Uterus (tissue), 4 donors: ENCODE data around the gene ZNF487. TPM values are rescaled to one million over a fixed set of nuclear protein-coding genes. Genes with fewer than 3 reads are reported as not detected.

Source experiments
- DNase-seq, 2 donors: peaks; one replicate each; pipeline ENCODE4 v3.0.0-alpha.2; 2019 to 2020
- H3K27ac ChIP-seq, 2 donors: fragments of 200-600 bp; sonication (generic); 1 replicate in 1 of 2; 2 replicates in 1 of 2; pipeline ENCODE4 v1.5.1; 2016 to 2018
- H3K27me3 ChIP-seq, 2 donors: fragments of 200-600 bp; sonication (generic); one replicate each; pipeline ENCODE4 v1.5.1; 2018 to 2019; ENCODE audit warnings: control low read depth in 1 of 2
- H3K36me3 ChIP-seq, 2 donors: fragments of 200-600 bp; sonication (generic); one replicate each; pipeline ENCODE4 v1.5.1; 2019; ENCODE audit warnings: control low read depth in 1 of 2
- H3K4me1 ChIP-seq, 2 donors: fragments of 200-600 bp; sonication (generic); one replicate each; pipeline ENCODE4 v1.5.1; 2018 to 2019; ENCODE audit warnings: control low read depth in 1 of 2
- H3K4me3 ChIP-seq, 2 donors: fragments of 200-600 bp; sonication (generic); 1 replicate in 1 of 2; 2 replicates in 1 of 2; pipeline ENCODE4 v1.5.1; 2018 to 2019; ENCODE audit warnings: mild to moderate bottlenecking in 1 of 2
- H3K9me3 ChIP-seq, 2 donors: fragments of 200-600 bp; sonication (generic); one replicate each; pipeline ENCODE4 v1.5.1; 2019; ENCODE audit warnings: control low read depth in 1 of 2
- CTCF ChIP-seq, 4 experiments: fragments of 200-600 bp in 2 of 4; fragments of 450-650 bp in 2 of 4; sonication (generic) in 2 of 4; IDR thresholded peaks; one replicate each; pipeline ENCODE4 v1.5.1; 2016 to 2019; ENCODE audit warnings: antibody characterized with exemption in 4 of 4, mild to moderate bottlenecking in 2 of 4, moderate library complexity in 1 of 4
- POLR2A ChIP-seq, 2 donors: fragments of 450-650 bp; IDR thresholded peaks; one replicate each; pipeline ENCODE4 v1.6.1; 2016; ENCODE audit warnings: antibody characterized with exemption in 2 of 2, mild to moderate bottlenecking in 1 of 2, moderate library complexity in 1 of 2
- intact Hi-C: fragments of 100-400 bp; cut with DNase I; formaldehyde crosslinking; loops from one replicate; pipeline ENCODE4 v1.15.1; 2023; ENCODE audit warnings: low total_unique reads
- total RNA-seq, 4 donors: library from RNA; depleted of rRNA in 3 of 4; stranded (reverse); fragments of >200 nt in 3 of 4; gene quantifications; one replicate each; pipeline versions ENCODE4 v1.1.0 to v1.2.4, GENCODE V29; 2014 to 2023
- donor health status: DM: yes; HTN: yes; CAD: no.

ZNF487 gene
- total RNA-seq, 4 donors from 2014 or later = 15.0 to 22.8 (median 17.8) TPM

GRCh38 chr10:43395571-43396060, 41.3 kb upstream of the ZNF487 start:
- TF ChIP-seq CTCF (IDR thresholded peaks at IDR 0.05) = no peak
- no peak for TF ChIP-seq POLR2A (IDR thresholded peaks at IDR 0.05)
- intact Hi-C loops = no loop called here
- H3K27me3 ChIP-seq = no peaks in the 10 kb centered on the region
- DNase-seq = peak in 1 of 2 donors; percentile 21
- no peaks in the 10 kb centered on the region for H3K36me3 ChIP-seq
- H3K27ac ChIP-seq = peak overlapping the region; percentile 95 to 99
- H3K4me1 ChIP-seq = peaks cover 9 to 12% of the 10 kb centered on the region in 2 donors
- no peaks in the 10 kb centered on the region for H3K9me3 ChIP-seq
- H3K4me3 ChIP-seq = peak overlapping the region; percentile 46 to 82

GRCh38 chr10:43396061-43396927, 40.6 kb upstream of the ZNF487 start:
- intact Hi-C loops = no loop called here
- Histone ChIP-seq H3K9me3 (no peaks in the 10 kb centered on the region), H3K36me3 (no peaks in the 10 kb centered on the region), H3K27me3 (no peaks in the 10 kb centered on the region), H3K4me1 (peaks cover 9 to 12% of the 10 kb centered on the region in 2 donors), H3K27ac (peak overlapping the region; percentile 95 to 99), H3K4me3 (peak overlapping the region; percentile 46 to 82)
- TF ChIP-seq CTCF (IDR thresholded peaks at IDR 0.05) (no peak), POLR2A (IDR thresholded peaks at IDR 0.05) (peak in 1 of 2 donors; percentile 7)
- peak; percentile 73 to 76 for DNase-seq

GRCh38 chr10:43396928-43397624, 39.8 kb upstream of the ZNF487 start:
- TF ChIP-seq POLR2A (IDR thresholded peaks at IDR 0.05) (peak; percentile 28 to 53), CTCF (IDR thresholded peaks at IDR 0.05) (no peak)
- Histone ChIP-seq H3K36me3 (no peaks in the 10 kb centered on the region), H3K9me3 (no peaks in the 10 kb centered on the region), H3K27ac (peak overlapping the region; percentile 95 to 99), H3K4me1 (peaks cover 9 to 12% of the 10 kb centered on the region in 2 donors), H3K4me3 (peak overlapping the region; percentile 46 to 82), H3K27me3 (no peaks in the 10 kb centered on the region)
- intact Hi-C loops = no loop called here
- peak; percentile 72 to 81 for DNase-seq

- Histone ChIP-seq H3K9me3 (no peaks in the 10 kb centered on the region), H3K4me1 (peaks cover 9 to 12% of the 10 kb centered on the region in 2 donors), H3K36me3 (no peaks in the 10 kb centered on the region), H3K4me3 (no peak overlapping the region), H3K27me3 (no peaks in the 10 kb centered on the region), H3K27ac (no peak overlapping the region)
- no peak for TF ChIP-seq CTCF (IDR thresholded peaks at IDR 0.05)
- no peak for TF ChIP-seq POLR2A (IDR thresholded peaks at IDR 0.05)
- DNase-seq = no peak
- intact Hi-C loops = no loop called here
These were observed 38.0 kb upstream of the ZNF487 start for GRCh38 chr10:43398939-43399319.
